B cell (primary cell): Measurements from ENCODE around the gene ACOXL. TPM values are rescaled to one million over a fixed set of nuclear protein-coding genes. Genes with fewer than 3 reads are reported as not detected.

Experiments
- ATAC-seq: fragments of 200-7000 bp; cut with Tn5 transposase; one replicate; pipeline ENCODE4 v1.10.0; 2021; ENCODE audit warnings: low read depth, mild to moderate bottlenecking, moderate number of reproducible peaks, moderate library complexity
- CTCF ChIA-PET: fragments of 350-600 bp; sonication (Branson Sonifier 250); formaldehyde crosslinking; loops from one replicate; lab custom pipeline; 2021; ENCODE audit warnings: antibody characterized with exemption, inconsistent platforms; lab: Charles Lee
- POLR2A ChIA-PET: fragments of 350-600 bp; sonication (Branson Sonifier 250); formaldehyde crosslinking; loops from one replicate; lab custom pipeline; 2021; ENCODE audit warnings: antibody characterized with exemption; lab: Charles Lee
- DNase-seq: peaks from one replicate; pipeline ENCODE4 v3.0.0; 2013
- H2AFZ ChIP-seq: 2 replicates; pipeline ENCODE4 v1.6.1; 2012; ENCODE audit warnings: mild to moderate bottlenecking, low read depth, low read length; ENCODE audit not compliant: insufficient read depth, poor library complexity, severe bottlenecking
- H3K27ac ChIP-seq, 2 donors: 1 replicate in 1 of 2; 2 replicates in 1 of 2; pipeline ENCODE4 v1.5.1; 2012 to 2013; ENCODE audit warnings: low read length in 2 of 2, mild to moderate bottlenecking in 2 of 2, moderate library complexity in 1 of 2
- H3K27me3 ChIP-seq, 4 experiments: fragments of 200-600 bp in 1 of 4; sonication (generic) in 1 of 4; replicated peaks in 1 of 4; 1 replicate in 2 of 4; 2 replicates in 2 of 4; pipeline versions ENCODE4 v1.6.1 to v1.7.0; 2013 to 2016; ENCODE audit warnings: low read length in 3 of 4, mild to moderate bottlenecking in 2 of 4, mixed read lengths in 1 of 4, moderate library complexity in 1 of 4; ENCODE audit not compliant: insufficient read depth in 4 of 4, control insufficient read depth in 3 of 4; ENCODE audit errors: control extremely low read depth in 1 of 4
- H3K36me3 ChIP-seq, 2 experiments: replicated peaks in 1 of 2; 1 replicate in 1 of 2; 2 replicates in 1 of 2; pipeline versions ENCODE4 v1.6.1 to v1.7.1; 2013; ENCODE audit warnings: low read length in 1 of 2; ENCODE audit not compliant: insufficient read depth in 2 of 2, control insufficient read depth in 1 of 2; ENCODE audit errors: control extremely low read depth in 1 of 2, extremely low read depth in 1 of 2
- H3K4me1 ChIP-seq, 2 donors: fragments of 200-600 bp in 1 of 2; sonication (generic) in 1 of 2; 1 replicate in 1 of 2; 2 replicates in 1 of 2; pipeline versions ENCODE4 v1.5.1 to v1.6.1; 2013 to 2017; ENCODE audit warnings: low read length in 2 of 2; ENCODE audit not compliant: control insufficient read depth in 2 of 2, insufficient read depth in 2 of 2
- H3K4me2 ChIP-seq: replicated peaks from 2 replicates; pipeline ENCODE3; 2012; ENCODE audit warnings: mild to moderate bottlenecking, low read depth, low read length; ENCODE audit not compliant: poor library complexity, severe bottlenecking
- H3K4me3 ChIP-seq, 5 experiments: fragments of 200-600 bp in 1 of 5; sonication (generic) in 1 of 5; 1 replicate in 3 of 5; 2 replicates in 2 of 5; pipeline versions ENCODE4 v1.5.1 to v1.7.0; 2011 to 2016; ENCODE audit warnings: low read length in 4 of 5, mild to moderate bottlenecking in 4 of 5, low read depth in 2 of 5, control low read depth in 1 of 5, moderate library complexity in 1 of 5; ENCODE audit not compliant: insufficient read depth in 1 of 5; ENCODE audit errors: control extremely low read depth in 1 of 5, extremely low read depth in 1 of 5
- H3K79me2 ChIP-seq: fragments of 200-600 bp; sonication (generic); one replicate; pipeline ENCODE4 v1.6.0; 2016; ENCODE audit warnings: low read length; ENCODE audit not compliant: control insufficient read depth, insufficient read depth
- H3K9ac ChIP-seq: fragments of 200-600 bp; sonication (generic); 2 replicates; pipeline ENCODE4 v1.6.1; 2017; ENCODE audit warnings: mild to moderate bottlenecking, low read length, moderate library complexity
- H3K9me3 ChIP-seq, 3 donors: one replicate each; pipeline versions ENCODE4 v1.6.1 to v1.7.1; 2013; ENCODE audit warnings: low read length in 2 of 3; ENCODE audit not compliant: control insufficient read depth in 2 of 3, insufficient read depth in 1 of 3; ENCODE audit errors: control extremely low read depth in 1 of 3
- H4K20me1 ChIP-seq: 2 replicates; pipeline ENCODE4 v1.6.0; 2012; ENCODE audit warnings: mild to moderate bottlenecking, low read length; ENCODE audit not compliant: insufficient read depth, control insufficient read depth, poor library complexity, severe bottlenecking
- H3K27ac Mint-ChIP-seq: one replicate; pipeline ENCODE4 v1.8.0; 2021; ENCODE audit warnings: mixed read lengths
- H3K27me3 Mint-ChIP-seq: one replicate; pipeline ENCODE4 v1.8.0; 2021; ENCODE audit warnings: mixed read lengths
- H3K4me1 Mint-ChIP-seq: one replicate; pipeline ENCODE4 v1.8.0; 2021; ENCODE audit warnings: mixed read lengths
- H3K4me3 Mint-ChIP-seq: one replicate; pipeline ENCODE4 v1.8.0; 2021; ENCODE audit warnings: mixed read lengths
- H3K9me3 Mint-ChIP-seq: one replicate; pipeline ENCODE4 v1.8.0; 2022; ENCODE audit warnings: mixed read lengths; ENCODE audit not compliant: insufficient read depth
- CTCF ChIP-seq: fragments of 200-600 bp; IDR thresholded peaks from one replicate; pipeline ENCODE4 v1.8.0; 2022; ENCODE audit warnings: antibody characterized with exemption, mild to moderate bottlenecking
- EZH2 ChIP-seq: IDR thresholded peaks from 2 replicates; pipeline ENCODE4 v1.6.1; 2012; ENCODE audit warnings: borderline replicate concordance, low read depth, mild to moderate bottlenecking, moderate library complexity, low read length; ENCODE audit not compliant: insufficient read depth, poor library complexity, severe bottlenecking
- WGBS: methylation state at CpG from one replicate; pipeline ENCODE4 v1.1.5; 2013; ENCODE audit warnings: missing lambda C conversion rate; ENCODE audit not compliant: insufficient coverage; 5-methylcytosine and 5-hydroxymethylcytosine counted together
- intact Hi-C: fragments of 100-400 bp; cut with micrococcal nuclease; formaldehyde crosslinking; loops from one replicate; pipeline ENCODE4 v1.10.0; 2022
- polyA plus RNA-seq: library from polyadenylated mRNA; depleted of rRNA; stranded (reverse); fragments of >200 nt; gene quantifications from 2 replicates; pipeline ENCODE4 v1.2.3, GENCODE V29; 2012
- total RNA-seq, 2 donors: library from RNA; stranded (reverse); fragments of 120-200 nt in 1 of 2; gene quantifications; 1 replicate in 1 of 2; 2 replicates in 1 of 2; pipeline versions ENCODE4 v1.2.3 to v1.2.4, GENCODE V29; 2013 to 2022

ACOXL gene
- total and polyA plus RNA-seq, 2 donors (not counting 1 experiment from before 2014, with no cell fraction given) = 0.06 TPM; not detected in 1

GRCh38 chr2:110971811-110972210 is 239.4 kb downstream of the ACOXL start:
- no peaks in the 10 kb centered on the region for H3K4me1 Mint-ChIP-seq
- CTCF ChIA-PET = no interaction called here
- TF ChIP-seq EZH2 (no peak), CTCF (no peak)
- Histone ChIP-seq H3K27ac (no peak overlapping the region), H4K20me1 (no peaks in the 10 kb centered on the region), H2AFZ (no peak overlapping the region), H3K4me1 (no peaks in the 10 kb centered on the region), H3K4me2 (no peak overlapping the region), H3K4me3 (no peak overlapping the region), H3K9ac (no peak overlapping the region), H3K36me3 (no peaks in the 10 kb centered on the region), H3K79me2 (no peaks in the 10 kb centered on the region), H3K9me3 (peaks cover 0 to 4% (median 1%) of the 10 kb centered on the region in 3 donors), H3K27me3 (no peaks in the 10 kb centered on the region)
- H3K27ac Mint-ChIP-seq = no peak overlapping the region
- POLR2A ChIA-PET = no interaction called here
- 94% methylated on average over 2 of the region's 2 CpGs for WGBS
- H3K9me3 Mint-ChIP-seq = peaks cover 3% of the 10 kb centered on the region
- H3K4me3 Mint-ChIP-seq = no peak overlapping the region
- DNase-seq (no peak), ATAC-seq (no peak)
- H3K27me3 Mint-ChIP-seq = peaks cover 10% of the 10 kb centered on the region
- intact Hi-C loops = no loop called here

DNA sequence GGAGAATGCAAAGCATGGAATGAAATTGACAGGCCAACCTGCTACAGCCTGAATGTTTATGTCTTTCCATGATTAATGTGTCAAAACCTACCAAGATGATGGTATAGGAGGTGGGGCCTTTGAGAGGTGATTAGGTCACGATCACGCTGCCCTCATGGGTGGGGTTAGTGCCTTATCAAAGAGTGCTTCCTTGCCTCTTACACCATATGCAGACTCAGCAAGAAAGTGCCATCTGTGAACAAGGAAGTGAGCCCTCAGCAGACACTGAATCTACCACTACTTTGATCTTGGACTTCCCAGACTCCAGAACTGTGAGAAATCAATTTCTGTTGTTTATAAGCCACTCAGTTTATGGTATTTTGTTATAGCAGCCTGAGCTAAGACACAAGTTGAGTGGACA is 240.9 kb downstream of the ACOXL start:
- DNase-seq = no peak
- H3K27me3 ChIP-seq = no peaks in the 10 kb centered on the region
- Mint-ChIP-seq H3K4me3 (no peak overlapping the region), H3K27ac (no peak overlapping the region), H3K4me1 (no peaks in the 10 kb centered on the region), H3K9me3 (peaks cover 3% of the 10 kb centered on the region), H3K27me3 (peaks cover 13% of the 10 kb centered on the region)
- no CpG with 5 or more reads among the region's 2 CpGs for WGBS
- ChIA-PET POLR2A (no interaction called here), CTCF (no interaction called here)
- H3K79me2 ChIP-seq = no peaks in the 10 kb centered on the region
- no peak for ATAC-seq
- no peak overlapping the region for H3K4me3 ChIP-seq
- no peak for TF ChIP-seq EZH2
- no peak for TF ChIP-seq CTCF
- H4K20me1 ChIP-seq = no peaks in the 10 kb centered on the region
- no peak overlapping the region for H3K27ac ChIP-seq
- H3K36me3 ChIP-seq = no peaks in the 10 kb centered on the region
- H3K4me2 ChIP-seq = no peak overlapping the region
- intact Hi-C loops = no loop called here
- H2AFZ ChIP-seq = no peak overlapping the region
- H3K9ac ChIP-seq = no peak overlapping the region
- no peaks in the 10 kb centered on the region for H3K4me1 ChIP-seq
- H3K9me3 ChIP-seq = peaks cover 0 to 4% (median 1%) of the 10 kb centered on the region in 3 donors
